Activated CD4-positive, CD25-positive, alpha-beta regulatory T cell treated with anti-CD3 and anti-CD28 coated beads, Interleukin-2, amount 50 U/mL, for 72 hours (primary cell): ENCODE results near the gene XRN2.

Source experiments
- DNase-seq: peaks from one replicate; pipeline ENCODE4 v3.0.0; 2021

XRN2 gene

DNA sequence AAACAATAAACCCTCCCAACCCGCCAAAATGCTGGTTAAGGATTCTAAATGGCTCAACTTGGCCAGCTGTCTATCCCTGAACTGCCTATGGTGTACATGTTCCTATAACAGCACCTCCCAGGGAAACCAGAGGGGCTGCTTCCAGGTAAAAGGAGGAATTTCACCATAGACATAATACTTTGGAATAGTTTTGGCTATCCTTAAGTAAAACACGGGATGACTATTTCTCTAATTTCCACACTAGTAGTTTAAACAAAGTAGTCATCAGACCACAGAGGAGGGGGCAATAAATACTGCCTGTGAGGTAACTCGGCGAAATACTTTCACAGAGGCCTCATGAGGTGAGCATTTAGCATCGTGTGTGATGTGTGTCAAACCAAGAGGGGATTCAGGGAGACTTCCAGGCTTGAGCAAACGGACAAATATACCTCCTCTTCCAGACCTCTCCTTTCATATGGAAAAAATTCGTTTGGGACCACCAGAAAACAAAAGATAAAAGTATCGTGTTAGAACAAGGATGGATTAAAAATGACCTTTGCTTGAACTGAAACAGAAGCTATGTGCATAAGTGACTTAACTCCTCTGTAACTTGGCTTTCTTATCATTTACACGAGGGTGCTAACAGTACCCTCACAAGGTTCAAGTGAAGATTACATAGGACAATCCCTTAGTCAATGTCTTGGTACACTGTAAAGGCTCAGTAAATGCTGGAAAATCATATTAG, 1.0 kb upstream of the XRN2 start:
- no peak for DNase-seq

DNA sequence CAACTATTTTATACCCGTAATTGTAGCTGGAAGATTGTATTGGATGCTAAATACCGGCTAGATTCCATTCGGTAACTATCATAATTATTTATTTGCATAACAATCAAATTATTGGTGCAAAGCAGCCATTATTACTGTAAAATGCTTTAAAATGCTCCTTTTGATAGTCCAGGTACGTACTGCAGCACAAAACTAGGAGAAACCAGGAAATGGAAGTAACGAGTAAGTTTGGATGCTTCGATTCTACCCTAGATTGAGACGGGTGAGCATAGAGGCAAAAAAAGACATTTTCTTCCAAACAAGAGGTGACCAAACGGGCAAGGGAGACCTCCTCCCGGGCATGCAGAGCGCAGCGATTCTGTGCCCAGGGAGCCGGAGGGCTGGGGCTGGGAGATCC, 469 bp upstream of the XRN2 start:
- DNase-seq = no peak

- DNase-seq = no peak
Measured at GRCh38 chr20:21303872-21304586, 898 bp downstream of the XRN2 start.

- no peak for DNase-seq
Measured at GRCh38 chr20:21308340-21308739, 5.2 kb downstream of the XRN2 start.

GRCh38 chr20:21309678-21310467, 6.7 kb downstream of the XRN2 start:
- no peak for DNase-seq

DNA sequence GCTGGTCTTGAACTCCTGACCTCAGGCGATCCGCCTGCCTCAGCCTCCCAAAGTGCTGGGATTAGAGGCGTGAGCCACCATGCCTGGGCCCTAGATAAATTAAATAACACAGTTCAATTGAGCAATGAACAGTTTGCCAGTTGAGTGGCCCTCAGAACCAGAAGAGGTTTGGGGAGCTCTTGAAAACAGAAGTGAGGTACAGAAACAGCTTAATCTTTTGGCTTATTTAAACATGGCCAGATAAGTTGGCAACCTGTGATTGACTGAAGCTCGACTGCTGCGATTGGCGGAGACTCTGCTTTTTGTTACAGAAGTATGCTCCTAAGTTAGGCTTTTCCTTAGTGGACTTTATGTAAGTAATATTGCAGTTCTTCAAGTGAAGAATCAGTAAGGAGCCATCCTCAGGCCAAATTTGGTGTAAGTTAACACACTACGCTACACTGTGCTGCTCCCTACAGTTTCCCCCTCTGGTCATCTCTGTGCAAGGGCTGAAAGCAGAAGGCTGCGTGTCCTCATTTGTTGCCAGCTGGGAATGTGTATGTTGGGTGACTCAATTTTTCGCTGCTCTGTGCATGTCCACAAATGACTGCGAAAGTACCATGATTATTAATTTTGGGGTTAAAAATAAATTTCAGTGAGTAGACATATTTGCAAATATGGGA, 9.8 kb downstream of the XRN2 start:
- DNase-seq = no peak

GRCh38 chr20:21315138-21315537, 12.0 kb downstream of the XRN2 start:
- DNase-seq = no peak

- DNase-seq = no peak
Measured at GRCh38 chr20:21322083-21322710, 19.1 kb downstream of the XRN2 start.

DNA sequence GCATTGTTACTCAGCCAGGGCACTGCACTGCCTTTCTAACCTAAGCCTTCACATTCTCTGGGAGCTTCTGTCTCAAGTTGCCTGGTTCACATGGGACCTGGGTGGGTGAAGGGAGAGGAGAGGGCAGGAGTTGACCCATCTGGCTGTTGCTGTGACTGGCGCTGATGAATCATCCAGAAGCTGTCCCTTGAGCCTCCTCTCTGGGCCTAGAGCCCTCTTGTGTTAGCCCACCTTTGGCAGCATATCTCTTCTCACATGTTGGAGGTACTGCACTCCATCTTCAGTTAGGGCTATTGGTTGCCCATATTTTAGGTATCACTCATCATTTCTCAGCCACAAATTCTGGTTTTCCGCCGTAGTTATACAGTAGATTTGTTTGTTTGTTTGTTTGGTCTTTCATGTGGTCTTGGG, 19.8 kb downstream of the XRN2 start:
- no peak for DNase-seq

GRCh38 chr20:21323640-21324039, 20.5 kb downstream of the XRN2 start:
- DNase-seq = no peak

GRCh38 chr20:21324126-21324525, 21.0 kb downstream of the XRN2 start:
- DNase-seq = no peak

GRCh38 chr20:21325296-21325695, 22.2 kb downstream of the XRN2 start:
- DNase-seq = no peak

DNA sequence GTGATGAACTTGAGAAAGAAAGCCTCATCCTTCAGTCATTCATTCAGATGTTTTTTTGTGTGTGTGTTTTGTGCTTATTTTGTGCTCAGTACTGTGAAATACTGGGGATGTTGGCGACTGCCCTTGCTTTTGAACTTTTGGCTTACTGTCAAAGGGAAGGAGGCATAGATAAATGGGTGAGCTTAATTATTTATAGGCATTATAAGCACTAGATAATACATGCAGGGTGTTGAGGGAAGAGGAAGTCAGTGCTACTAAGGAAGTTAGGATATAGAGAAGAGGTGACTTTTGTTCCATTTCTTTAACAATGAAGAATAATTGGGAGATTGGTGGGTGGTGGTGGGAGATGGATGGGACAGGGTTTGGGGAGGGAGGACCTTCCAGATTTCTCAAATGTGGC, 23.6 kb downstream of the XRN2 start:
- no peak for DNase-seq

DNA sequence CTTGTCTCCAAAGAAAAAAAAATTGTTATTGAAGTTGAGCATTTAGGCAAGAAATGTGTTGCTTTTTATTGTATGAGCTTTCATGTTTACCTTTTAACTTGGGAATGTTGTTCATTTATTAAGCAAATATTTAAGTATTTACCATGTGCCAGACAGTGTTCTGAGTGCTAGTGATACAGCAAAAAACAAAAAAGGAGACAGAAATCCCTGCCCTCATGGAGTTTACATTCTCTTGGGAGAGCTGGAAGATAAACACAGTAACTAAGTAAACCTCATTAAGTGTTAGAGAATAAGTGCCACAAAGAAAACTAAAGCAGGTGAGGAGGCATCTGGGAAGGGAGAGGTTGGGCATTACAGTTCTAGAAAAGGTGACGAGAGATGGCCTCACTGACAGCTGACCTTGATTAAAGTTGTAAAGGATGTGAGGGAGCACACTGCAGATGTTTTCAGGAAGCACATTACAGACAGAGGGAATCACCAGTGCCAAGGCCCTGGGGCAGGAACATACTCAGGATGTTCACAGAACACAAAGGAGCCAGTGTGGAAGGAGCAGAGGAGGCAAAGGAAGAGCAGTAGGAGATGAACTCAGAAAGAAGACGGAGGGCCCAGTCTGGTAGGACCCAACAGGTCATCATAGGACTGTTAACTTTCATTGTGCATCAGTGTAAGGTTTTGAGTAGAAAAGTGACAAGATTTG, 33.5 kb downstream of the XRN2 start:
- DNase-seq = no peak

GRCh38 chr20:21338291-21338690, 35.2 kb downstream of the XRN2 start:
- DNase-seq = no peak

DNA sequence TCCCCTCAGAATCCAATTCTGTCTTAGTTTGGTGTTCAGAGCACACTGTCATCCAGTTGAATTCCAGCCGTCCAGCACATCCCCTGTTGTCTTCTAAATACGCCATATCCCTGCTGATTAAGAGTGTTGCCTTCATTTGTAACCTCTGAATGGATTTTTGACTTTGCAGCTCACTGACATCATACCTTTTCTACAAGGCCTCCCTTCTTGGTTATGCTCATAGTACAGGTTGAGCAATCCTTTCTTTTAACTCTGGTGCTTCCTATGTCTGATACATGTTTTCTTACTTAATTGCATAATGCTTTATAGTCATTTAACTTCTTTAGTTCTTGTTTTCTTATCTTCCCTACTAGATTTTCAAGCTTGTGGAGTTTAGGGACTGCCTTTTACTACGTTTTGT, 36.4 kb downstream of the XRN2 start:
- DNase-seq = no peak

GRCh38 chr20:21340991-21341697, 38.0 kb downstream of the XRN2 start:
- no peak for DNase-seq

DNA sequence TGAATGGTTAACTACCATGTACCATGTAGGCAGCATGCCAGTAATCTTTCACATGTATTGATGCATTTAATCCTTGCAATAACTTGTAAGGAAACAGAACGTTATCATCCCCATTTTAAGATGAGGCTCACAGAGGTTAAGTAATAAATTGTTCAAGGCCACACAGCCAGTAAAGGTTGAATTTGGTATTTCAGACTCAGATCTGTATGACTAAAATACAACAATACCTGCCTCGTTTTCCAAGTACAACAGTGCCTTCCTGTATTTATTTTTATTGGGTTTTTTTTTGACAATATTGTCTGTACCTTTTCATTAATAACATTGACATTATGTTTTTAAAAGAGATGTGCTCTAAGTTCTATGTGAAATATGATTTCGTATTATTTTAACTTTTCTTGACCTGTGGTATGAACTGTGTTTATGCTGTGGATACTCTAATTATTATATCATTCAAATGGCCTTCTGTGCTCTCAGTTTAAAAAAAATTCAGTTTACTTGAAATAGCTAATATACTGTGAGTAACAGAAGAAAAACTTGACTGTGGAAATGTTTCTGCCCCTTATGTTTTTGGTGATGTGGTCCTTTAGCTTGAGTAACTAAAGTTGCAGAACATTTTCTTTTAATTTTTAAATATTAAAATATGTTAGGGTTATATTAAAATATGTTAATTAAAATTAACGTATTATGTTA, 39.7 kb downstream of the XRN2 start:
- no peak for DNase-seq

DNA sequence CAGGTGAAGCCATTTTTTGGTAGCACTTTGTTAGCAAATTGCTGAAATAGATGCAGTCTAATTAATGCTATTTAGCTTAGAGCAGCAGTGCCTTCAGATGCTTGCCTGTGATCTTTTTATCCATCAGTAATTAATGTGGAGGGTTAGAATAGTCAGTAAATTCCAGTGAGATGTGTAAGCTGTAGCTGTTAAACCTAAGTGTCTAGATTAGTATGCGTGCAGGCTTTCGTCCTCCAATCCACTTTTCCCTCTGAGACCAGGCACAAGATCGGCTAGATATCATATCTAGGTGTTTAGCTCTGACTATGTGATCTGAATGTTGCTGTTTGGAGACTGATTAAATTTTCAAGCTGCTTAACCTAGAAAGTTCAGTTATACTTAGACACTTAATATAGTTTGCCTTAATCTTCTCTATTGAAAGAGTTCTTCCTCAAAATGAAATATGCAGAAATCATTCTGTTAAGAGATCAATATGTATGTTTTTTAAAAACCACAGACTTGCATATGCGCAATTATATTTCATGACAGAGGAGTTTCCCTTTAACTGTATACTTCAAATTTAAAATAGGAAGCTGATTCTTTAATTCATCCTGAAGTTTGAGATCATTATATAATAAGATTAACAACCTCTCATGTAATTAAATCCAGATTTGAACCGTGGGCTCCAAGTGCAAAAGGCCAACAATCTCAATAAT, 41.2 kb downstream of the XRN2 start:
- no peak for DNase-seq

GRCh38 chr20:21344961-21345360, 41.8 kb downstream of the XRN2 start:
- no peak for DNase-seq
